ENCODE results near the gene ZNF254.
"Not testable (repeated sequence)": the region's sequence is repeated elsewhere in the genome, so short reads cannot be mapped to it uniquely, and the experiment has no call there.

The ZNF254 gene

GRCh38 chr19:24086974-24087595 is at the start of gene ZNF254:
TSS of gene ZNF254 (plus strand) at chr19:24087187. CDS start at chr19:24087308, 121 bp downstream.
- DNase-seq: peak; percentile 98

GRCh38 chr19:24040621-24041020 is 46.4 kb upstream of the ZNF254 start:
- no peak for DNase-seq

DNA sequence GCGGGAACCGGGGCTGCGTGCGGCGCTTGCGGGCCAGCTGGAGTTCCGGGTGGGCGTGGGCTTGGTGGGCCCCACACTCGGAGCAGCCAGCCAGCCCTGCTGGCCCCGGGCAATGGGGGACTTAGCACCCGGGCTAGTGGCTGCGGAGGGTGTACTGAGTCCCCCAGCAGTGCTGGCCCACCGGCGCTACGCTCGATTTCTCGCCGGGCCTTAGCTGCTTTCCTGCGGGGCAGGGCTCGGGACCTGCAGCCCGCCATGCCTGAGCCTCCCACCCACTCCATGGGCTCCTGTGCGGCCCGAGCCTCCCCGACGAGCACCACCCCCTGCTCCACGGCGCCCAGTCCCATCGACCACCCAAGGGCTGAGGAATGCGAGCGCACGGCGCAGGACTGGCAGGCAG is 45.7 kb upstream of the ZNF254 start:
- not testable (repeated sequence) for DNase-seq

DNA sequence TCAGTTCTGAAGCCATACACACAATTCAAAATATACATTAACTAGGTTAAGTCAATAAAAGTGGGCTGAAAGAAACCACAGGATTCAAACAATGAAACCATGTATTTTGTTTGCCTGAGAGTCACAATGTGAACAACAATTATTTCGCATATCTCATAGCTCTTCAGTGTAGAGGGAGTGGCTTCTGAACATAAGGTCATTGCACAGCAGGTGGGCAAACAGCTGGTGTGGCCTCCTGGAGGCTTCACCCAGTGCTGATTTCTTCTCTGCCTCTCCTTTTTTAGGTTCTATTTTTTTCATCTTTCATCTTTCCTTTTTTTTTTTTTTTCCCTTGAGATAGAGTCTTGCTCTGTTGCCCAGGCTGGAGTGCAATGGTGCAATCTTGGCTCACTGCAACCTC is 40.4 kb upstream of the ZNF254 start:
- DNase-seq: no peak

DNA sequence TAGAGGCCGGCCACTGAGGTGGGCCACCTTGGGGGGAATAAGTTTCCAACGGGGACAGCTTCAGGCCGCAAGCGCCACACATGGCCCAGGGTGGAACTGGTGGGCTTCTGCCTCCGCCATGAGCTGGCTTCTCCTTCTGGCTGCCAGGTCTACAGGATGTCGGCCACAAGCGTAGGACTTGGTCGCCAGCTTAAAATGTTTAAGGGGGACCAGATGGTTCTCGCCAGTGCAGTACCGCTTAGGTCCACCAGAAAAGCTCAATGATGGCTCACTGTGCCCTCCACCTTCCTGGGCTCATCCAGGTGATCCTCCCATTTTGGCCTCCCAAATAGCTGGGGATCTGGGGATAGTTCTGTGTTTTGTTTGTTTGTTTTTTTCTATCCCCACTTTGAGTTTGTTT is 38.7 kb upstream of the ZNF254 start:
- DNase-seq: no peak

- no peak for DNase-seq
Observed at GRCh38 chr19:24049537-24049936, 37.5 kb upstream of the ZNF254 start.

DNA sequence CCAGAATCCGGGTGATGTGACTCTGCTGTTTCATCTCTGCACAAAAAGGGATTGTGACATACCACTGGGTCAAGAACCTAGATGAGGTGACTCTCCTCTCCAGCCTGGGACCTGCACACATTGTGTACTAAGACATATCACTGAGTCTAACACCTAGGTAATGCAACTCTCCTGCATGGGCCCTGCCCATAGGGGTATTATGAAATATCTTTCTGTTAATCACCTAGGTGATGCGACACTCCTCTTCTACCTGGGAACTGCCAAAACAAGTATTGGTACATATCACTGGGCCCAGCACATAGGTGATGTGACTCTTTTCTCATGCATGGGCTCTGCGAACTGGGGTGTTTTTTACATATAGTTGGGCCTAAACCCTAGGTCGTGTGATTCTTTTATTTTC is 35.5 kb upstream of the ZNF254 start:
- no peak for DNase-seq

DNA sequence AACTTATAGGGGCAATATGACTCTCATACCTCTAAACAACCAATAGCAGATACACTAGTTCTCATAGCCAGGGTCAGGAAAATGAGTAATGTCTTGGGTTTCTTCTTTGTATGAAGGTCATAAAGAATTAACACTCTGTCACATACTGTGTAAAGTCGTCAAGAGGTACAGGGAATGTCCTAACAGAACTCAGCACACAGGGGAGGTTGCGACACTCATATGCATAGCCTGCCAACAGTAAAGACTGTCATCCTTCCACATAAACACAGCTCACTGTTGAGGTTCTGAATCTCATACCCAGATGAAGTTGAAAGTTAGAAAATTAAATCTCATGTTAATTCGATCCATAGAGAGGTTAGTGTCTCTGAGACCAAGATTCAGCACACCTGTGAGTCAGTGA is 34.2 kb upstream of the ZNF254 start:
- no peak for DNase-seq

GRCh38 chr19:24053601-24054000 is 33.4 kb upstream of the ZNF254 start:
- no peak for DNase-seq

- no peak for DNase-seq
Observed at GRCh38 chr19:24054044-24054935, 32.7 kb upstream of the ZNF254 start.

DNA sequence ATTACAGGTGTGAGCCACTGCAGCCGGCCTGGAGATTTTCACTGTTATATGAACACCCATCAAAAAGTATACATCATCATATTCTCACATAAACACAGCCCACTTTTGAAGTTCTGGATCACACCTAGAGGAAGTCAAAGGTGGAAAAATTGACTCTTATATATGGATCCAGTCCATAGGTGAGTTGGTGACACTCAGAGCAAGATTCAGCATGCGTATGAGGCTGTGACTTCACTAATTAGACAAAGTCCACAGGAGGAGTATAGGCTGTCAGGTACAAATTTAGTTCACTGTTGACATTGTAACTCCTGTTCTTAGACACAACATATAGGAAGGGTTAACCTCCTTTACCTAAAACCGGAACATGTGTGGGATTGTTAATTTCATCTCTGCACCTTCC is 31.4 kb upstream of the ZNF254 start:
- no peak for DNase-seq

- no peak for DNase-seq
Observed at GRCh38 chr19:24057144-24057543, 29.8 kb upstream of the ZNF254 start.

DNA sequence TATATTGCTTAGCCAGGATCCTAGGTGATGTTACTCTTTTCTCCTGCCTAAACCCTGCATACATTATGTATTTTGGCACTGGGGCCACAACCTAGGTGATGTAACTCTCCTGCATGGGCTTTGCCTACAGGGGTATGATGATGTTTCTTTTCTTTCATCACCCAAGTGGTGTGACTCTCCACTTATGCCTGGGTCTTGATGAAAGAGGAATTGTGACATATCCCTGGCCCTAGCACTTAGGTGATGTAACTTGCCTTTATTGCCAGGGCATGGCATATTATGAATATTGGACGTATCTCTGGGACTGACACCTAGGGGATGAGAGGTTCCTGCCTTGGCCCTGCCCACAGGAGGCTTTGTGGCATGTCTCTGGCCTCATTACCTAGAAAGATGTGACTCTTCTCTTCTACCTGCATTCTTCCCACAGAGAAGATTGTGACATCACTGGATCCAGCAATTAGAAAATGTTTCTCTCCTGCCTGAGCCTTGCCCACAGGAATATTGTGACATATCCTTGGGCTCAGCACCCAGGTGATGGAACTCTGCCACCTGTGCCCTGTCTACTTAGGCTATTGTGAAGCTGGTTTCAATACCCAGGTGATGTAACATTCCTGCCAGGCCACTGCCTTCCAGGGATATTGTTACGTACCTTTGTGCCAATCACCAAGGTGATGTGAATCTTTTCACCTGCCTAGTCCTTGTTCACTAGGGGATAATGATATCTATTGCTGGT is 27.3 kb upstream of the ZNF254 start:
- DNase-seq: no peak

DNA sequence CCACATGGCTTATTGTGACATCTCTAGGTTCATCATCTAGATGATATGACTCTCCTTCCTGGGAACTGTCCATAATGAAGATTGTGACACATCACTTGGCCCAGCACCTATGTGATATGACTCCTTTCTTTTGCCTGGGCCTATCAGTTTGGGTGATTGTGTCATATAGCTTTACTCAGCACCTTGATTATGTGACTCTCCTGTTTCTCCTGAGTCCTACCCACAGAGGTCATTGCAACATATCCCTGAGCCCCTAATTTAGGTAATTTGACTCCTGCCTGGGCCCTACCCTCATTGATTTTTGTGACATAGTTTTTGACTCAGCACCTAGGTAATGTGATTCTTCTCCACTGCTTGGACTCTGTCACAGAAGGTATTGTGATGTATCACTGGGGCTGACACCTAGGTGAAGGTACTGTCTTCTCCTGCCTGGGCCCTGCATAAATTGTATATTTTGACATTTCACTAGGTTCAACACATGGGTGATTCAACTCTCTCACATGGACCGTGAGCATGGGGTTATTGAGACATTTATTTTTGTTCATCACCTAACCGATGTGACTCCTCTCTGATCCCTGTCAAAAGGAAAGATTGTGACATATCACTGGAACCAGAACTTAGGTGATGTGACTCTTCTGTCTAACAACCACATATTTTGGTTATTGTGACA is 26.2 kb upstream of the ZNF254 start:
- DNase-seq: no peak

DNA sequence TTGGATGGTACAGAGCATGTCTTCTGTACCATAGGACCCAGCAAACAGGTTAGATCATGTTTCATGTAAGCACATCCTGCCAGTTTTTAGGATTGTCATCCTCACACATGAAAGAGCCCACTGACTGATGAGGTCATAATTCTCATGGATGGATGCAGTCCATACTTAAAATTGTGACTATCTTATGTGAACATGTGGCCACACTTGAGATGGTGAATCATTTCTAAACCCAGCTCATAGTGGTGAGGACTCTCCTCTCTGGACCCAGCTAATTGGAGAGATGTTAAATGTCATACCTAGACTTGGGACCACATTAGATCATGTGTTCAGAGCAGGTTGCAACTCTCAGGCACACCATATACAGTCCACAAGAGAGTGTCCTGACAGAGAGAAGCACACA is 24.8 kb upstream of the ZNF254 start:
- DNase-seq: no peak

DNA sequence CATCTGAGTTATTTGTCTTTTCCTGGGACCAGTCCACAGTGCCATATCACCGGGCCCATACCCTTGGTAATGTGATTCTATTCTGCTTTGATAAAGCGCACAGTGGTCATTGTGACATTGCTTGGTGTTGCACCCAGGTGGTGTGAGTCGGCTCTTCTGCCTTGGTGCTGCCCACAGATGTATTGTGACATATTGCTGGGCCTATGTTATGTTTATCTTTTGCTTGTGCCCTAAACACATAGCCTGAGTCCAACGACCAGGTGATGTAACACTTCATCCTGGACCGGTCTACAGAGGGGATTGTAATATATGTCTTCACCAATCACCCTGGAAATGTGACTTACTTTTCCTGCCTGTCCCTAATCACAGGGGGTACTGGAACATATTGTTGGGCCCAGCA is 23.7 kb upstream of the ZNF254 start:
- no peak for DNase-seq

DNA sequence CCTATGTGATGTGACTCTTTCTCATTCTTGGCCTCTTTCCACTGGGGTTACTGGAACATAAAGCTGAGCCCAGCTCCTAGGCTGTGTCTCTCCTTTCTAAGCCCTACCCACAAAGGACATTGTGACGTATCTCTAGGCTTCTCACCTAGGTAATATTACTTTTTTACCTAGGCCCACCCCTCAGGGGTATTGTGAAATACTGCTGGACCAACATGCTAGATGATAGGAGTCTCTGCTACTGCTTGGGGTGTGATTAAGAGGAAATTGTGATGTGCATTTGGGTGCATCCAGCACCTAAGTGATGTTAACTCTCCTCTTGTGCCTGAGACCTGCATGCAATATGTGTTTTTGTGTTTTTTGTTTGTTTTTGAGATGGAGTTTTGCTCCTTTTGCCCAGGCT is 22.8 kb upstream of the ZNF254 start:
- no peak for DNase-seq

GRCh38 chr19:24065243-24065642 is 21.7 kb upstream of the ZNF254 start:
- DNase-seq: no peak

DNA sequence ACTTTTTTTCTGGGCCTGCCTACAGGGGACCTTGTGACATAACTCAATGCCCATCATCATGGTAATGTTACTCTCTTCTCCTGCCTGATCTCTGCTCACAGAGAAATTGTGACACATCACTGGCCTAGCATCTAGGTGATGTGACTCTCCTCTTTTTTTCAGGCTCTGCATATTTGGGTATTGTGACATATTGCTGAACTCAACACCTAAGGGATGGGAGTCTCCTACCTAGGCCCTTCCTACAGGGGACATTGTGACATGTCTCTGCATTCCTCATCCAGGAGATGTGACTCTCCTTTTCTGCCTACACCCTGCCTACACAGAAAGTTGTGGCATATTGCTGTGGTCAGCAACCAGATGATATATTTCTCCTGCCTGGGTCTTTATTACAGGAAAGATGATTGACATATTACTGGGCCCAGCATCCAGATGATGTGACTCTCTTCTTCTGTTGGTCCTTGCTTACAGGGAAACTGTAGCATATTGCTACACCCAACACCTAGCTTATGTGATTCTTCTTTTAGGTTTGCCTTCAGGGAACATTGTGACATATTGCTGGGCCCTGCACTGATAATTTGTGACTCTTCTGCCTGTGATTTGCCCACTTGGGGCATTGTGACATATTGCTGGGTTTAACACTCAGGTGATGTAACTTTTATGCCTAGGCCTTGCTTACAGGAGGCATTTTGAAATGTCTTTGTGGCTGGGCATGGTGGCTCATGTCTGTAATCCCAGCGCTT is 21.0 kb upstream of the ZNF254 start:
- no peak for DNase-seq

DNA sequence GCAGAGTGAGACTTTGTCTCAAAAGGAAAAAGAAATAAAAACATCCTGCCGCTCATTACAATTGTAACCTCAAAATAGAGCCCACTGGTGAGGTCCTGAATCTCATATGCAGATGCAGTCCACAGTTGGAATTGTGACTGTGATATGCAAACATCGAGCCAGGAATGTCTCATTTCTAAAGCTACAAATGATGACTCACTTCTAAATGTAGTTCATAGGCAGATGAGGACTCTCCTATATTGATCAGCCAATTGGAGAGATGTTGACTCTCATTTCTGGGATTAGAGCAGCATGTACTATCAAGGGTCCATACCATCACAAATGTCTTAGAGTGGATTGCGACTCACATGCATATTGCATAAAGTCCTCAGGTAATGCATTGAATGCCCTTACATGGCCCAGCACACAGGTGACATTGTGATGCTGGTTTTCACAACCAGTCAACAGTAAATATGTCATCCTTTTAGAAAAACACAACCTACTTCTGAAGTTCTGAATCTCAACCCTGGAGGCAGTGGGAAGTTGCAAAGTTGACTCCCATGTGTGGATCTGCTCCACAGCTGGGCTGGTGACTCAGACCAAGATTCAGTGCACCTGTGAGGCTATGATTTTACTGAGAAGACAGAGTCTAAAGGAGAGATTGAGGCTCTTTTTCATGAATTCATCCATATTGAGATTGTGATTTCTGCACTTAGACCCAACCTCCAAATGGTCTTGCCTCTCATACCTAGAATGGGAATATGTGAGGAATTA is 16.9 kb upstream of the ZNF254 start:
- no peak for DNase-seq

- no peak for DNase-seq
Observed at GRCh38 chr19:24071078-24071477, 15.9 kb upstream of the ZNF254 start.

GRCh38 chr19:24072720-24073119 is 14.3 kb upstream of the ZNF254 start:
- no peak for DNase-seq
